Endothelial cell of umbilical vein (primary cell): ENCODE data around the gene CUL9. TPM values are rescaled to one million over a fixed set of nuclear protein-coding genes. Genes with fewer than 3 reads are reported as not detected.

Experiments used
- BruUV-seq: library from RNA; stranded (reverse); fragments of 400-500 nt; replicated peaks from 2 replicates; lab custom pipeline; 2021; lab: Mats Ljungman, UMichigan
- CTCF ChIA-PET: fragments of 300-600, 350-600 bp; sonication (Branson Sonifier 250); formaldehyde crosslinking; loops from one replicate; lab custom pipeline; 2021; ENCODE audit warnings: antibody characterized with exemption, inconsistent platforms; lab: Charles Lee
- POLR2A ChIA-PET: fragments of 300-600, 350-600 bp; sonication (Branson Sonifier 250); formaldehyde crosslinking; loops from one replicate; lab custom pipeline; 2021; ENCODE audit warnings: antibody characterized with exemption, inconsistent platforms; lab: Charles Lee
- DNase-seq: peaks from one replicate; pipeline ENCODE4 v3.0.0-alpha.2; 2011; ENCODE audit warnings: low read depth, low spot score
- FAIRE-seq: peaks from 2 replicates; lab custom pipeline; 2011; peaks lifted over from hg19 to GRCh38; lab: Jason Lieb, UNC
- H2AFZ ChIP-seq: 2 replicates; pipeline ENCODE4 v1.6.0; 2012; ENCODE audit warnings: low read depth, low read length, control low read depth, inconsistent platforms
- H3K27ac ChIP-seq: 2 replicates; pipeline ENCODE4 v1.5.1; 2011; ENCODE audit warnings: low read depth, mild to moderate bottlenecking, control low read depth, low read length, moderate library complexity; ENCODE audit not compliant: insufficient read depth
- H3K27me3 ChIP-seq, 2 experiments: 2 replicates each; pipeline versions ENCODE4 v1.6.0 to v1.6.1; 2011; ENCODE audit warnings: low read length in 2 of 2, mixed read lengths in 1 of 2; ENCODE audit not compliant: control insufficient read depth in 2 of 2, insufficient read depth in 2 of 2
- H3K36me3 ChIP-seq, 2 experiments: 2 replicates in 1 of 2; 3 replicates in 1 of 2; pipeline ENCODE4 v1.5.1; 2011; ENCODE audit warnings: low read length in 2 of 2, mild to moderate bottlenecking in 1 of 2, moderate library complexity in 1 of 2; ENCODE audit not compliant: control insufficient read depth in 2 of 2, insufficient read depth in 2 of 2; ENCODE audit errors: extremely low read depth in 1 of 2
- H3K4me1 ChIP-seq: 3 replicates; pipeline ENCODE4 v1.5.1; 2011; ENCODE audit warnings: mild to moderate bottlenecking, low read length; ENCODE audit not compliant: control insufficient read depth, insufficient read depth; ENCODE audit errors: extremely low read depth
- H3K4me2 ChIP-seq: 2 replicates; pipeline ENCODE4 v1.6.1; 2011; ENCODE audit warnings: low read length, control low read depth, mixed read lengths; ENCODE audit not compliant: insufficient read depth
- H3K4me3 ChIP-seq, 3 experiments: fragments of 200-600 bp in 1 of 3; sonication (generic), shearing (Covaris generic) in 1 of 3; replicated peaks in 1 of 3; 2 replicates each; pipeline ENCODE4 v1.5.1; 2011 to 2016; ENCODE audit warnings: control low read depth in 3 of 3, low read length in 3 of 3, mild to moderate bottlenecking in 2 of 3, inconsistent platforms in 1 of 3, low read depth in 1 of 3, moderate library complexity in 1 of 3; ENCODE audit not compliant: insufficient read depth in 1 of 3
- H3K79me2 ChIP-seq: 2 replicates; pipeline ENCODE4 v1.6.0; 2012; ENCODE audit warnings: low read length, inconsistent platforms; ENCODE audit not compliant: control insufficient read depth, insufficient read depth
- H3K9ac ChIP-seq: replicated peaks from 2 replicates; pipeline ENCODE3; 2011; ENCODE audit warnings: low read length, control low read depth; ENCODE audit not compliant: insufficient read depth; ENCODE audit errors: extremely low read depth
- H3K9me1 ChIP-seq: replicated peaks from 3 replicates; pipeline ENCODE4 v1.6.0; 2011; ENCODE audit warnings: mild to moderate bottlenecking, low read length; ENCODE audit not compliant: control insufficient read depth, insufficient read depth; ENCODE audit errors: extremely low read depth
- H3K9me3 ChIP-seq: replicated peaks from 2 replicates; pipeline ENCODE4 v1.5.1; 2012; ENCODE audit warnings: low read length, inconsistent platforms; ENCODE audit not compliant: control insufficient read depth, insufficient read depth
- H4K20me1 ChIP-seq: replicated peaks from 2 replicates; pipeline ENCODE3; 2011; ENCODE audit warnings: mild to moderate bottlenecking, low read length; ENCODE audit not compliant: control insufficient read depth, insufficient read depth; ENCODE audit errors: extremely low read depth
- CTCF ChIP-seq, 2 donors: IDR thresholded peaks; 1 replicate in 1 of 2; 2 replicates in 1 of 2; pipeline ENCODE4 v1.5.1; 2011; ENCODE audit warnings: low read length in 2 of 2, mild to moderate bottlenecking in 2 of 2, moderate library complexity in 2 of 2, control low read depth in 1 of 2, inconsistent platforms in 1 of 2, low read depth in 1 of 2; ENCODE audit not compliant: insufficient read depth in 1 of 2; ENCODE audit errors: extremely low read depth in 1 of 2
- EZH2 ChIP-seq: IDR thresholded peaks from 2 replicates; pipeline ENCODE4 v1.6.1; 2012; ENCODE audit warnings: borderline replicate concordance, low read depth, mild to moderate bottlenecking, moderate library complexity, low read length, inconsistent platforms; ENCODE audit not compliant: severe bottlenecking
- FOS ChIP-seq: IDR thresholded peaks from 2 replicates; pipeline ENCODE4 v1.6.1; 2011; ENCODE audit warnings: mild to moderate bottlenecking, low read length, moderate library complexity, borderline replicate concordance; ENCODE audit not compliant: insufficient read depth
- GATA2 ChIP-seq: IDR thresholded peaks from 2 replicates; pipeline ENCODE4 v1.7.0; 2011; ENCODE audit warnings: low read depth, mild to moderate bottlenecking, moderate library complexity, mixed read lengths, low read length; ENCODE audit not compliant: insufficient read length, insufficient read depth
- JUN ChIP-seq: IDR thresholded peaks from 2 replicates; pipeline ENCODE4 v1.6.1; 2011; ENCODE audit warnings: borderline replicate concordance, low read depth; ENCODE audit not compliant: insufficient read length, insufficient read depth
- MAX ChIP-seq: IDR thresholded peaks from 2 replicates; pipeline ENCODE4 v1.6.1; 2011; ENCODE audit not compliant: insufficient read depth, insufficient read length
- MYC ChIP-seq: IDR thresholded peaks from one replicate; pipeline ENCODE4 v1.6.1; 2011; ENCODE audit warnings: mild to moderate bottlenecking, low read depth, low read length
- POLR2A ChIP-seq: IDR thresholded peaks from 2 replicates; pipeline ENCODE4 v1.6.1; 2012; ENCODE audit warnings: low read depth, mild to moderate bottlenecking, control low read depth, low read length
- POLR2AphosphoS5 ChIP-seq: IDR thresholded peaks from 2 replicates; pipeline ENCODE4 v1.6.1; 2012; ENCODE audit warnings: low read depth, mild to moderate bottlenecking, control low read depth, low read length, moderate library complexity; ENCODE audit not compliant: insufficient read depth
- dilution Hi-C: fragments of 300-500 bp; cut with MboI; formaldehyde crosslinking; loops from one replicate; pipeline ENCODE4 v1.15.0; 2019; ENCODE audit warnings: low sequenced_read_pairs; ENCODE audit not compliant: extremely low pct_ligation_motif_present
- intact Hi-C: fragments of 100-400 bp; cut with micrococcal nuclease; formaldehyde crosslinking; loops from one replicate; pipeline ENCODE4 v1.10.0; 2022
- polyA plus RNA-seq, 4 experiments: library from polyadenylated mRNA; depleted of rRNA in 3 of 4; stranded (reverse) in 3 of 4; unstranded in 1 of 4; fragments of >200 nt; gene quantifications; 2 replicates each; pipeline versions ENCODE4 v1.2.1 to v1.2.3, GENCODE V29; 2011 to 2012; ENCODE audit warnings: missing spikeins in 1 of 4
- total RNA-seq: library from RNA; stranded (reverse); gene quantifications from 2 replicates; pipeline ENCODE4 v1.2.3, GENCODE V29; 2021

The CUL9 gene
- total and polyA plus RNA-seq, 2 donors (not counting 3 experiments of a cell fraction or from before 2014, with no cell fraction given), result 38.7 to 46.0 TPM

GRCh38 chr6:43229803-43230620, 48.0 kb downstream of the CUL9 start:
- no peak for DNase-seq
- Histone ChIP-seq H2AFZ (peak overlapping the region; percentile 87), H3K79me2 (peaks cover 3% of the 10 kb centered on the region), H3K36me3 (no peaks in the 10 kb centered on the region), H3K27ac (no peak overlapping the region), H3K4me3 (no peak overlapping the region), H3K27me3 (peaks cover 6 to 11% of the 10 kb centered on the region in 2 experiments), H3K4me2 (peak overlapping the region; percentile 40), H4K20me1 (no peaks in the 10 kb centered on the region), H3K9me1 (no peaks in the 10 kb centered on the region), H3K9me3 (no peaks in the 10 kb centered on the region), H3K4me1 (peaks cover 3% of the 10 kb centered on the region), H3K9ac (no peak overlapping the region)
- FAIRE-seq, result peak; percentile 4
- BruUV-seq, result no TSS peak
- TF ChIP-seq FOS (no peak), EZH2 (no peak), MAX (no peak), GATA2 (no peak), MYC (no peak), CTCF (IDR thresholded peaks at IDR 0.05; ENCODE audit: extremely low read depth in 1 of 2, insufficient read depth in 1 of 2, low read depth in 1 of 2, low read length in 2 of 2) (no peak), POLR2AphosphoS5 (no peak), POLR2A (no peak), JUN (no peak)
- ChIA-PET CTCF (interaction anchor here (1.0 to 2.6 kb wide), 18 partner anchors 8 to 849 kb away, joined by 4 to 27 read pairs (median 8); partner anchors contain the start of genes LRRC73 and ZNF318), POLR2A (no interaction called here)
- intact Hi-C loops (loop anchor here (1.0 kb wide), 2 partner anchors 57 to 104 kb away; no protein-coding TSS in a partner anchor), dilution Hi-C loops (no loop called here)
